Measurements from ENCODE around the gene JAZF1. TPM values are rescaled to one million over a fixed set of nuclear protein-coding genes. Genes with fewer than 3 reads are reported as not detected.

Gene JAZF1
- total and polyA plus RNA-seq, 2 of the 8 experiments (the other 6 are each of a cell fraction or from before 2014, with no cell fraction given) = 2.6 to 21.8 TPM

DNA sequence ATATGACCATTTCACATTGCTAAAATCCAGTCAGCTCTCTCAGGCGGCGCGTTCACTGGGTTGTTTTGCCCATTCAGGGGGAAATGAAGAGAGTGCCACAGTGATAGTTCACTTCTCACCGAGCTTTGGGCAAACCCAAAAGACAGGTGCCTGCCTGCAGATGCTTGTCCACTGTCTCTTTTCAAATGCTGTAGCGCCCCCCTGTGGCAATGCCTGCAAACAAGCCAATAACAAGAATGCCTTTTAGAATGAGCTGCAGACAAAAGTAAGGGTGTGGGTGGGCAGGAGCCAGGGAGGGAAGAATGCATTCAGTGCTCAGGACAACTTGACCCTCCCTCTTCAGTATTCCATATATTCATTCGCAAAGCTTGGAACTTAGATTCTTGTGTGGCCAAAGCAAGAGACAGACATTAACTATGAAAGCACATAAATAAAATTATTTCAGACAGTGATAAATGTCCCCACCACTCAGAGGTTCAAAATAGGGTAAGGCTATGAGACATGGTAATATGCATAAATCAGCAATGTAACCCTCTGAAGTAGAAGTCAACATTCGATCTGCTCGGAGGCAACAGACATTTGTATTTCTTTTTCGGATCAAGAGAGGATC lies 86.9 kb downstream of the JAZF1 start:
- Histone ChIP-seq H3K4me3 (ENCODE audit: extremely low read depth in 1 of 4, insufficient read depth in 2 of 4, low read depth in 3 of 4, low read length in 4 of 4) (no peak overlapping the region), H3K4me2 (ENCODE audit: insufficient read depth in 1 of 2, low read depth in 2 of 2, low read length in 2 of 2) (no peak overlapping the region), H2BK5ac (ENCODE audit: low read depth, low read length) (no peak overlapping the region), H2BK120ac (replicated peaks; ENCODE audit: low read depth, low read length) (no peak overlapping the region), H3K4me1 (replicated peaks in 1 of 4; ENCODE audit: control insufficient read depth in 3 of 4, insufficient read depth in 4 of 4, low read length in 3 of 4) (peaks cover 0 to 3% (median 2%) of the 10 kb centered on the region in 4 experiments; a peak in 4 of 7 replicates), H2BK20ac (ENCODE audit: low read length) (no peak overlapping the region), H3K9me3 (ENCODE audit: insufficient read depth in 2 of 2, low read depth in 1 of 2, low read length in 1 of 2) (no peaks in the 10 kb centered on the region), H3K27me3 (replicated peaks in 1 of 4; ENCODE audit: control insufficient read depth in 3 of 4, extremely low read depth in 1 of 4, insufficient read depth in 3 of 4, low read length in 3 of 4) (no peaks in the 10 kb centered on the region), H3K23ac (ENCODE audit: insufficient read length) (no peak overlapping the region), H3K4ac (replicated peaks; ENCODE audit: insufficient read length, low read depth, low read length) (no peak overlapping the region), H3K14ac (ENCODE audit: insufficient read length) (no peak overlapping the region), H3K56ac (replicated peaks; ENCODE audit: insufficient read length, low read depth, low read length) (no peak overlapping the region), H3K23me2 (ENCODE audit: low read depth, low read length) (no peaks in the 10 kb centered on the region), H3K36me3 (ENCODE audit: control insufficient read depth in 2 of 4, insufficient read depth in 4 of 4, low read length in 3 of 4) (no peaks in the 10 kb centered on the region), H3K79me1 (ENCODE audit: low read depth, low read length) (peaks cover 2% of the 10 kb centered on the region; the same call in 1 of the 2 replicates), H4K20me1 (replicated peaks in 1 of 2; ENCODE audit: control insufficient read depth in 1 of 2, insufficient read depth in 2 of 2, low read length in 2 of 2) (no peaks in the 10 kb centered on the region), H4K5ac (ENCODE audit: insufficient read length, low read depth, low read length) (no peak overlapping the region), H2AK5ac (ENCODE audit: low read depth, low read length) (no peak overlapping the region), H3K9ac (replicated peaks in 1 of 4; ENCODE audit: extremely low read depth in 1 of 4, low read depth in 3 of 4, low read length in 3 of 4) (no peak overlapping the region), H3K18ac (ENCODE audit: extremely low read depth, low read length) (no peak overlapping the region), H3K79me2 (ENCODE audit: control insufficient read depth in 1 of 2, insufficient read depth in 2 of 2, low read length in 2 of 2) (no peaks in the 10 kb centered on the region; a peak in 1 of 4 replicates), H2BK15ac (ENCODE audit: low read length) (no peak overlapping the region), H4K91ac (replicated peaks; ENCODE audit: insufficient read length, low read length) (no peak overlapping the region), H4K8ac (ENCODE audit: extremely low read depth, insufficient read depth, low read length) (no peak overlapping the region), H2BK12ac (ENCODE audit: low read depth, low read length) (no peak overlapping the region), H3K27ac (ENCODE audit: low read depth, low read length) (no peak overlapping the region), H2AFZ (ENCODE audit: low read length) (no peak overlapping the region)
- 55% methylated on average over 9 of the region's 9 CpGs; no CpG with 5 or more reads in 1 of the 2 experiments for WGBS, 2 experiments (ENCODE audit: extremely low coverage in 1 of 2, insufficient coverage in 1 of 2, insufficient read length in 1 of 2, insufficient replicate concordance in 2 of 2, low coverage in 1 of 2, low lambda C conversion rate in 2 of 2, missing lambda C conversion rate in 1 of 2)
- DNase-seq (ENCODE audit: low read depth in 1 of 2, low spot score in 2 of 2) = peak; percentile 67 to 98
- CTCF ChIA-PET (ENCODE audit: partially characterized antibody) = interaction anchor here (0.6 to 10.9 kb wide), 31 partner anchors 10 to 1320 kb away, joined by 3 to 181 read pairs (median 5); no protein-coding TSS in a partner anchor
- FAIRE-seq = peak; percentile 95
- POLR2A ChIA-PET (ENCODE audit: partially characterized antibody) = interaction anchor here (0.8 to 1.3 kb wide), 2 partner anchors 32 to 61 kb away, joined by 3 read pairs; no protein-coding TSS in a partner anchor
- TF ChIP-seq EP300 (IDR thresholded peaks at IDR 0.05; ENCODE audit: borderline replicate concordance in 1 of 2, low read depth in 2 of 2, low read length in 2 of 2) (no peak), RAD21 (IDR thresholded peaks at IDR 0.05 in 1 of 2, conservative IDR thresholded peaks at IDR 0.05 in 1 of 2; ENCODE audit: low read depth in 2 of 2, low read length in 2 of 2) (peak; percentile 90 to 91), CBX8 (IDR thresholded peaks at IDR 0.05; ENCODE audit: borderline replicate concordance, low read depth, low read length) (no peak), YY1 (IDR thresholded peaks at IDR 0.05; ENCODE audit: low read depth, low read length) (no peak), JUND (IDR thresholded peaks at IDR 0.05; ENCODE audit: low read length) (no peak), TEAD4 (IDR thresholded peaks at IDR 0.05; ENCODE audit: low read depth, low read length) (0 out of 2 replicates have a peak, but pooled peaks have one; percentile 20), NANOG (IDR thresholded peaks at IDR 0.05; ENCODE audit: insufficient read depth, low read depth, low read length, poor library complexity, severe bottlenecking) (no peak), SP4 (IDR thresholded peaks at IDR 0.05; ENCODE audit: low read length) (0 out of 2 replicates have a peak, but pooled peaks have one; percentile 23)
- TF ChIP-seq, protein P1, sequence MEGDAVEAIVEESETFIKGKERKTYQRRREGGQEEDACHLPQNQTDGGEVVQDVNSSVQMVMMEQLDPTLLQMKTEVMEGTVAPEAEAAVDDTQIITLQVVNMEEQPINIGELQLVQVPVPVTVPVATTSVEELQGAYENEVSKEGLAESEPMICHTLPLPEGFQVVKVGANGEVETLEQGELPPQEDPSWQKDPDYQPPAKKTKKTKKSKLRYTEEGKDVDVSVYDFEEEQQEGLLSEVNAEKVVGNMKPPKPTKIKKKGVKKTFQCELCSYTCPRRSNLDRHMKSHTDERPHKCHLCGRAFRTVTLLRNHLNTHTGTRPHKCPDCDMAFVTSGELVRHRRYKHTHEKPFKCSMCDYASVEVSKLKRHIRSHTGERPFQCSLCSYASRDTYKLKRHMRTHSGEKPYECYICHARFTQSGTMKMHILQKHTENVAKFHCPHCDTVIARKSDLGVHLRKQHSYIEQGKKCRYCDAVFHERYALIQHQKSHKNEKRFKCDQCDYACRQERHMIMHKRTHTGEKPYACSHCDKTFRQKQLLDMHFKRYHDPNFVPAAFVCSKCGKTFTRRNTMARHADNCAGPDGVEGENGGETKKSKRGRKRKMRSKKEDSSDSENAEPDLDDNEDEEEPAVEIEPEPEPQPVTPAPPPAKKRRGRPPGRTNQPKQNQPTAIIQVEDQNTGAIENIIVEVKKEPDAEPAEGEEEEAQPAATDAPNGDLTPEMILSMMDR (IDR thresholded peaks at IDR 0.05; ENCODE audit: control extremely low read depth in 1 of 3, insufficient read depth in 1 of 3, low read depth in 1 of 3, low read length in 3 of 3) = peak; percentile 52 to 93 (median 88)

Data from H1 (cell line).